Kidney (tissue), 14 donors: ENCODE data around the gene OR1F1. TPM values are rescaled to one million over a fixed set of nuclear protein-coding genes. Genes with fewer than 3 reads are reported as not detected.

Source experiments
- DNase-seq, 5 donors: peaks; one replicate each; pipeline ENCODE4 v3.0.0-alpha.2; 2013 to 2020
- FAIRE-seq: peaks from 2 replicates; lab custom pipeline; 2012; peaks lifted over from hg19 to GRCh38; lab: Jason Lieb, UNC
- H3K27ac ChIP-seq, 2 donors: one replicate each; pipeline ENCODE4 v1.7.0; 2013; ENCODE audit warnings: low read depth in 2 of 2, low read length in 2 of 2, inconsistent platforms in 1 of 2
- H3K27me3 ChIP-seq: one replicate; pipeline ENCODE4 v1.7.1; 2013; ENCODE audit warnings: low read length, inconsistent platforms; ENCODE audit not compliant: control insufficient read depth, insufficient read depth
- H3K36me3 ChIP-seq, 3 donors: one replicate each; pipeline versions ENCODE4 v1.7.0 to v1.7.1; 2013; ENCODE audit warnings: low read length in 3 of 3, control low read depth in 1 of 3, inconsistent platforms in 1 of 3; ENCODE audit not compliant: insufficient read depth in 3 of 3, control insufficient read depth in 2 of 3
- H3K4me1 ChIP-seq, 3 donors: one replicate each; pipeline versions ENCODE4 v1.7.0 to v1.7.1; 2013; ENCODE audit warnings: low read length in 3 of 3, inconsistent platforms in 1 of 3, low read depth in 1 of 3; ENCODE audit not compliant: control insufficient read depth in 2 of 3, insufficient read depth in 2 of 3
- H3K4me3 ChIP-seq, 3 donors: one replicate each; pipeline versions ENCODE4 v1.7.0 to v1.8.1; 2013; ENCODE audit warnings: low read length in 3 of 3, control low read depth in 1 of 3, inconsistent platforms in 1 of 3
- H3K9ac ChIP-seq, 3 donors: one replicate each; pipeline versions ENCODE4 v1.7.0 to v1.7.1; 2013; ENCODE audit warnings: low read length in 3 of 3, control low read depth in 1 of 3, inconsistent platforms in 1 of 3
- H3K9me3 ChIP-seq, 3 donors: one replicate each; pipeline versions ENCODE4 v1.7.0 to v1.7.1; 2013; ENCODE audit warnings: low read length in 3 of 3, control low read depth in 1 of 3, inconsistent platforms in 1 of 3; ENCODE audit not compliant: control insufficient read depth in 2 of 3, insufficient read depth in 1 of 3
- CTCF ChIP-seq: IDR thresholded peaks from 3 replicates; pipeline ENCODE4 v1.5.1; 2012; ENCODE audit warnings: mild to moderate bottlenecking, moderate library complexity, borderline replicate concordance; ENCODE audit not compliant: insufficient read depth; ENCODE audit errors: extremely low read depth
- intact Hi-C: fragments of 100-400 bp; cut with DNase I; formaldehyde crosslinking; loops from one replicate; pipeline ENCODE4 v1.11.1; 2022
- polyA plus RNA-seq: library from polyadenylated mRNA; stranded (reverse); fragments of 350-450 nt; fragmentation: Illumina TruSeq; extraction: RNeasy Lipid Tissue Mini Kit (QIAGEN cat#74804); gene quantifications from one replicate; pipeline ENCODE4 v1.2.3, GENCODE V29; 2014; ENCODE audit warnings: low read depth, low replicate concordance; ENCODE audit not compliant: insufficient read depth
- total RNA-seq: library from RNA; stranded (reverse); fragmentation: NEBNext Ultra II Directional; extraction: Animal tissue kit (Norgen Biotek cat#: 25700); gene quantifications from one replicate; pipeline ENCODE4 v1.2.1, GENCODE V29; 2021
- donor health status: control.
- donor health status: control.
- donor health status: control.
- donor health status: control.
- donor health status: control.
- donor health status: DM: yes; HTN: yes; CAD: no.
- donor health status: Normal renal cell carcinoma (clear cell type).

OR1F1 gene
- total and polyA plus RNA-seq, 2 donors from 2014 or later: not detected

- DNase-seq: peak in 1 of 5 donors; percentile 77
- no peaks in the 10 kb centered on the region for H3K36me3 ChIP-seq
- no peak overlapping the region for H3K27ac ChIP-seq
- no peaks in the 10 kb centered on the region for H3K9me3 ChIP-seq
- H3K4me3 ChIP-seq: peak overlapping the region in 1 of 3 donors; percentile 85
- no peak for FAIRE-seq
- no peak overlapping the region for H3K9ac ChIP-seq
- intact Hi-C loops: no loop called here
- TF ChIP-seq CTCF: no peak
- peaks cover 0 to 7% (median 3%) of the 10 kb centered on the region in 3 donors for H3K4me1 ChIP-seq
- H3K27me3 ChIP-seq: no peaks in the 10 kb centered on the region
These were observed 38.8 kb upstream of the OR1F1 start for GRCh38 chr16:3149193-3149530.

GRCh38 chr16:3149630-3150345 is 38.2 kb upstream of the OR1F1 start:
- Histone ChIP-seq H3K36me3 (no peaks in the 10 kb centered on the region), H3K9me3 (no peaks in the 10 kb centered on the region), H3K27me3 (no peaks in the 10 kb centered on the region), H3K9ac (peak overlapping the region; percentile 44 to 75 (median 68)), H3K4me3 (peak overlapping the region; percentile 69 to 89 (median 85)), H3K27ac (peak overlapping the region; percentile 64 to 78), H3K4me1 (peaks cover 0 to 7% (median 3%) of the 10 kb centered on the region in 3 donors)
- TF ChIP-seq CTCF: peak; percentile 45
- peak; percentile 73 to 87 (median 84) for DNase-seq
- intact Hi-C loops: no loop called here
- FAIRE-seq: no peak

- intact Hi-C loops: no loop called here
These were observed 37.4 kb upstream of the OR1F1 start for GRCh38 chr16:3150346-3151218.

More at GRCh38 chr16:3150346-3151218, 37.4 kb upstream of the OR1F1 start:
- Histone ChIP-seq H3K27ac (peak overlapping the region; percentile 64 to 78), H3K36me3 (no peaks in the 10 kb centered on the region), H3K27me3 (no peaks in the 10 kb centered on the region), H3K4me3 (peak overlapping the region; percentile 69 to 89 (median 85)), H3K9ac (peak overlapping the region; percentile 44 to 78 (median 68)), H3K9me3 (no peaks in the 10 kb centered on the region), H3K4me1 (peaks cover 0 to 7% (median 3%) of the 10 kb centered on the region in 3 donors)
- DNase-seq: peak; percentile 97 to 99 (median 99)
- no peak for TF ChIP-seq CTCF
- no peak for FAIRE-seq
